Ascending aorta (tissue), 2 donors: Measurements from ENCODE around the gene WFDC12. TPM values are rescaled to one million over a fixed set of nuclear protein-coding genes. Genes with fewer than 3 reads are reported as not detected.
"Not testable (repeated sequence)": the region's sequence is repeated elsewhere in the genome, so short reads cannot be mapped to it uniquely, and the experiment has no call there.

ENCODE experiments used
- DNase-seq, 2 donors: peaks; one replicate each; pipeline ENCODE4 v3.0.0-alpha.2; 2019; ENCODE audit warnings: low spot score in 2 of 2
- H3K27ac ChIP-seq, 2 donors: fragments of 200-600 bp; sonication (generic); one replicate each; pipeline ENCODE4 v1.5.1; 2016 to 2017; ENCODE audit warnings: mild to moderate bottlenecking in 1 of 2
- H3K27me3 ChIP-seq: fragments of 200-600 bp; sonication (generic); one replicate; pipeline ENCODE4 v1.5.1; 2017
- H3K36me3 ChIP-seq, 2 donors: fragments of 200-600 bp; sonication (generic); one replicate each; pipeline ENCODE4 v1.5.1; 2016
- H3K4me1 ChIP-seq, 2 donors: fragments of 200-600 bp; sonication (generic); one replicate each; pipeline ENCODE4 v1.5.1; 2016 to 2017; ENCODE audit warnings: mild to moderate bottlenecking in 1 of 2
- H3K4me3 ChIP-seq, 2 donors: fragments of 200-600 bp; sonication (generic); one replicate each; pipeline ENCODE4 v1.5.1; 2016 to 2017; ENCODE audit warnings: mild to moderate bottlenecking in 1 of 2
- H3K9me3 ChIP-seq, 2 donors: fragments of 200-600 bp; sonication (generic); one replicate each; pipeline ENCODE4 v1.5.1; 2016
- CTCF ChIP-seq, 3 experiments: fragments of 200-600 bp in 2 of 3; fragments of 450-650 bp in 1 of 3; sonication (generic) in 2 of 3; IDR thresholded peaks; one replicate each; pipeline ENCODE4 v1.5.1; 2016 to 2019; ENCODE audit warnings: antibody characterized with exemption in 3 of 3, mild to moderate bottlenecking in 1 of 3, moderate library complexity in 1 of 3
- intact Hi-C: fragments of 100-400 bp; cut with DNase I; formaldehyde crosslinking; loops from one replicate; pipeline ENCODE4 v1.15.1; 2023
- total RNA-seq: library from RNA; depleted of rRNA; stranded (reverse); fragments of >200 nt; gene quantifications from one replicate; pipeline ENCODE4 v1.1.0, GENCODE V29; 2016

Gene WFDC12
- total RNA-seq, 1 donor from 2014 or later: not detected

GRCh38 chr20:45156713-45157112, 32.4 kb upstream of the WFDC12 start:
- Histone ChIP-seq H3K36me3 (no peaks in the 10 kb centered on the region), H3K27me3 (no peaks in the 10 kb centered on the region), H3K9me3 (peaks cover 3 to 4% of the 10 kb centered on the region in 2 donors), H3K4me3 (no peak overlapping the region), H3K27ac (no peak overlapping the region), H3K4me1 (no peaks in the 10 kb centered on the region)
- intact Hi-C loops: no loop called here
- TF ChIP-seq CTCF (IDR thresholded peaks at IDR 0.05): no peak
- DNase-seq: no peak

GRCh38 chr20:45154794-45155193, 30.5 kb upstream of the WFDC12 start:
- DNase-seq, H3K36me3 ChIP-seq, H3K4me1 ChIP-seq, H3K4me3 ChIP-seq, intact Hi-C loops, H3K27ac ChIP-seq, H3K27me3 ChIP-seq, H3K9me3 ChIP-seq: not testable (repeated sequence)

- no peak for DNase-seq
- Histone ChIP-seq H3K4me1 (no peaks in the 10 kb centered on the region), H3K9me3 (peaks cover 0 to 2% of the 10 kb centered on the region in 2 donors), H3K27ac (no peak overlapping the region), H3K36me3 (no peaks in the 10 kb centered on the region), H3K4me3 (no peak overlapping the region), H3K27me3 (no peaks in the 10 kb centered on the region)
- intact Hi-C loops: no loop called here
- no peak for TF ChIP-seq CTCF (IDR thresholded peaks at IDR 0.05)
These were observed 29.9 kb upstream of the WFDC12 start for GRCh38 chr20:45154183-45154582.

- Histone ChIP-seq H3K27ac (no peak overlapping the region), H3K36me3 (no peaks in the 10 kb centered on the region)
- no peak for DNase-seq
These were observed 29.5 kb upstream of the WFDC12 start for GRCh38 chr20:45153752-45154151.

GRCh38 chr20:45153147-45153546, 28.9 kb upstream of the WFDC12 start:
- H3K4me1 ChIP-seq: no peaks in the 10 kb centered on the region
- no peak overlapping the region for H3K27ac ChIP-seq
- no peak for TF ChIP-seq CTCF (IDR thresholded peaks at IDR 0.05)
- H3K9me3 ChIP-seq: no peaks in the 10 kb centered on the region
- no peak overlapping the region for H3K4me3 ChIP-seq
- DNase-seq: no peak
- intact Hi-C loops: no loop called here
- no peaks in the 10 kb centered on the region for H3K27me3 ChIP-seq
- H3K36me3 ChIP-seq: no peaks in the 10 kb centered on the region

More at GRCh38 chr20:45153752-45154151, 29.5 kb upstream of the WFDC12 start:
- intact Hi-C loops: no loop called here
- H3K4me1 ChIP-seq: no peaks in the 10 kb centered on the region
- no peaks in the 10 kb centered on the region for H3K9me3 ChIP-seq
- H3K4me3 ChIP-seq: no peak overlapping the region
- no peaks in the 10 kb centered on the region for H3K27me3 ChIP-seq
- TF ChIP-seq CTCF (IDR thresholded peaks at IDR 0.05): no peak

- intact Hi-C loops: no loop called here
- H3K9me3 ChIP-seq: no peaks in the 10 kb centered on the region
These were observed 28.1 kb upstream of the WFDC12 start for GRCh38 chr20:45152405-45152804.

More at GRCh38 chr20:45152405-45152804, 28.1 kb upstream of the WFDC12 start:
- DNase-seq: no peak
- TF ChIP-seq CTCF (IDR thresholded peaks at IDR 0.05): no peak
- no peaks in the 10 kb centered on the region for H3K27me3 ChIP-seq
- no peak overlapping the region for H3K27ac ChIP-seq
- H3K4me3 ChIP-seq: no peak overlapping the region
- no peaks in the 10 kb centered on the region for H3K4me1 ChIP-seq
- no peaks in the 10 kb centered on the region for H3K36me3 ChIP-seq
